GM18907 (cell line): ENCODE measurements around the gene RTL10.

ENCODE experiments used
- ATAC-seq: cut with Tn5 transposase; IDR thresholded peaks from one replicate; pipeline ENCODE4 v1.9.1; 2021; ENCODE audit warnings: mild to moderate bottlenecking, moderate library complexity; ENCODE audit not compliant: unreplicated experiment

The RTL10 gene

DNA sequence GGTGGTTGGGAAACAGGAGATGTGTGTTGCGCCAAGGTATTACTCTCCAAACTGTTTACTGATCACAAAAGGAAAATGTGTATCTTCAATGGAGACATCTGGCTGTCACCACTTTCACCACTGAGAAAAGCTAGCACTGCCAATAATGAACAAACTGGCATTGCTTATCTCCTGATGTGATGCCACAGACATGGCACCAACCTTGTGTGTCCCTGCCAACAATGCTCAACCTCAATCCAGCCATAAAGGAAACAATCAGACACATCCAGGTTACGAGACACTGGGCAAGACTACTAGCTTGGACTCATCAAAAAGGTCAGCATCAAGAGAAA lies 28.1 kb downstream of the RTL10 start:
- ATAC-seq, result no peak

DNA sequence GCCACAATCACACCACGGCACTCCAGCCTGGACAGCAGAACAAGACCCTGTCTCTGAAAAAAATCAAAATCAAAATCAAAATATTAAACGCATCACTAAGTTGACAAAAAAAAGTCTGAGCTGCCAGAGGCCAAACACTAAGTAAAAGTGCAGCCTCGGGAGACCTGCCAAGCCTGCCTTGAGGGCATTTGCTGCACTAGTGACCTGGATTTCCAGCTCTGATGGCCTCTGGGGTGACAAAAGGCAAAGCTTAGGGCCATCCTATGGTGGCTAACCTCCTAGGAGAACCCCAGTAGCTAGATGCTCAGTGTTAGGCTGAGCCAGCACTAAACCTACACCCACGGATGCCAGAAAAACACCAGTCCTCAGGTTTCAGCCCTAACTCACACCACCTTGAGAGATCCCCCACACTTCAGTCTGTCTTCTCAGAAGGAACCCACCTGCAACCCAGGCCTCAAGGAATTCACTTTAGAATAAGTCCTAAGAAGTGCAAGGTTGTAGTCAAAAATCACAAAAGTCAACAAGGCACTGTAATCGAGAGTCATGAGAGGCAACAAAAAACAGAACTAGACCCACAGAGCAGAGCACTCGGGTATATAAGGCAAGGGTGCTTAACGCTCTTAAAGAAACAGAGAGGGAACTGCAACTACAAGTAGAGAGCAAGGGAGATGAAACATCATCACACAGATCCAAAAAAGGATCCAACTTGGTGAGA lies 28.6 kb downstream of the RTL10 start:
- no peak for ATAC-seq

DNA sequence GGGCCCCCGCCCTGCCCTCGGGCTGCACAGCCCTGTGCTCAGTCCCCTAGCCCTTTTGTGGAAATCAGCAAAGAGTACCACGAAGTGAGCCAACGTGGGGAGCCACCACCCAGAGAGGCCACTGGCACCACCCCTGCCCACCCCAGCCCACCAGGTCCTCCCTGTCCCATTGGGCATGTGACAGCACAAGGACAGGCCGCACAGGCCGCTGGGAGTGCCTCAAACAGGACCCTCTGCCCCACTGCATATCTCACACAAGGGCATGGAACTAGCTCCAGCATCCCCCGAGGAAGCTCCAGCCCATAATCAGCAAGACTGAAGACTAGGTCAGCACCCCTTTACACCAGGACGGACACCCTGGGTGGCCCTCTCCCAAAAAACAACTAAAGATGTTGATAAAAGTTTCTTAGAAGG lies 29.7 kb downstream of the RTL10 start:
- ATAC-seq, result no peak

DNA sequence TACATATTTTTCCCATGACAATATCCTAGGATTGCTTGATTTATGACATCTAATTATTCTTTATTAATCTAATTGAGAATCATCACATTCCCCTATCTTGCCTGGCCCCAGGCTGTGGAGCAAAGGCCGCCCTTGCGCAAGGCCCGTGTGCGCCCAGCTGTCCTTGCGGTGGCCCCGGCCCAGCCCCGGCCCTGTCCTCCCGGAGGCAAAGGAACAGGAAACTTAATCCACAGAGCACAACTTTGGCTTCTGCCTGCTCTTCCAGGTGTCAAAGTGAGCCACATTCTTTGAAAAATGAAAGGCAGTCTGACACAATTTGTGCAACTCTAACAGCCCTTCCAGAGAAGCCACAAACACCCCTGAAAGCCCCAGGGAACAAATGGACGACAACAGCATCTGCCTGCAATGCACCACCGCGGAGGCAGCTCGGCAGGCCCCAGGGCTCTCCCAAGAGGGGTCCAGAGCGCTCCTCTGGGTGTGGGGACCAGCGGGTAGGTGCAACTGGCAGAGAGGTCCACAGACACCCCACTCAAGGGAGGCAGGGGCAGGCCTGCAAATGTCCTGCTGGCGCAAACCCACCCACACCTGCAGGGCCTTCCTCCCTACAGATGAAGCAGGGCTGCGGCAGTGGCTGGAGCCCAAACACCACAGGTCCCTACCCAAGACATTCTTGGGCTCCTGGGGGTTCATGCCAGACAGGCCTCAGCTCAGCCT lies 30.3 kb downstream of the RTL10 start:
- ATAC-seq, result no peak

DNA sequence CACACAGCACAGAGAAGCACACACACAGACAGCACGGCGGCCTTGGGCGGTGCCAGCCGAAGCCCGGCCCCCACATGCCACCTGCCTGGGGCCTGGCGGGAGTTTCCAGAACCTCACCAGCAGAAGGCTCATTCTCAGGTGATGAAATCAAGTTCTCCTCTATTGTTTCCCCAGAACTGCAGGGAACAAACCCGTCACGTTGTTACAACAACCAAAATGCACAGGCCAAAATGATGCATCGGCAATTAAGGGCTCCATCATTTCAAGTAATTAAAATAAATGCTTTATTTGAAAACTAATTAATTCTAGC lies 30.8 kb downstream of the RTL10 start:
- no peak for ATAC-seq

DNA sequence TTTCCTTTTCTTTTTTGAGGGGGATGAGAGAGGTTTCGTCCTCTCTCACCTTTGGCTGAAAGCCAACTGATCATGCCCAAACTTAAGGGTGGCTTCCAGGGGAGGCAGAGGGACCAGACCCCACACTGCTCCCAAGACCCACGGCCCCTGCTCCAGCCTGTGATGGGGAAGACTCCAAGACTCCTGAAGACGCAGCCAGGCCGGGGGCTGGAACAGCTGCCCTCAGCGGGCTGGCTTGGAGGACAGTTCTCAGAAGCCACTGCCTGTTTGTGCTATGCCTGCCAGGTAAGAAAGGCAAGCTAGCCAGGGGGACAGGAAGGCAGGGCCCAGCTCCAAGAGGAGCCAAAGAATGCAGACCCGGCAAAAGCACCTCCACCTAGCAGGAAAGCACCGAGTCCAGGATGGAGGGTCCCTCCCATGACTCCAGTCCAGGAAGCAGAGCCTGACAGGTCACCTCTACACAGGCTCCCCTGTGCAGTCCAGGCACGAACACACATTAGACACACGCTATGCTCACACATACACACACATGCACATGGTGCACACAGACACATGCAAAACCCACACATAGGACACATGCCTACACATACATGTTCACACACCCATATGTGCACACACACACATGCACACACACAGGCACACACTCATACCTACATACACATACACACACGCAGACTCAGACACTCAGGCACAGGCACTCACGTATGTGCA lies 31.3 kb downstream of the RTL10 start:
- no peak for ATAC-seq

DNA sequence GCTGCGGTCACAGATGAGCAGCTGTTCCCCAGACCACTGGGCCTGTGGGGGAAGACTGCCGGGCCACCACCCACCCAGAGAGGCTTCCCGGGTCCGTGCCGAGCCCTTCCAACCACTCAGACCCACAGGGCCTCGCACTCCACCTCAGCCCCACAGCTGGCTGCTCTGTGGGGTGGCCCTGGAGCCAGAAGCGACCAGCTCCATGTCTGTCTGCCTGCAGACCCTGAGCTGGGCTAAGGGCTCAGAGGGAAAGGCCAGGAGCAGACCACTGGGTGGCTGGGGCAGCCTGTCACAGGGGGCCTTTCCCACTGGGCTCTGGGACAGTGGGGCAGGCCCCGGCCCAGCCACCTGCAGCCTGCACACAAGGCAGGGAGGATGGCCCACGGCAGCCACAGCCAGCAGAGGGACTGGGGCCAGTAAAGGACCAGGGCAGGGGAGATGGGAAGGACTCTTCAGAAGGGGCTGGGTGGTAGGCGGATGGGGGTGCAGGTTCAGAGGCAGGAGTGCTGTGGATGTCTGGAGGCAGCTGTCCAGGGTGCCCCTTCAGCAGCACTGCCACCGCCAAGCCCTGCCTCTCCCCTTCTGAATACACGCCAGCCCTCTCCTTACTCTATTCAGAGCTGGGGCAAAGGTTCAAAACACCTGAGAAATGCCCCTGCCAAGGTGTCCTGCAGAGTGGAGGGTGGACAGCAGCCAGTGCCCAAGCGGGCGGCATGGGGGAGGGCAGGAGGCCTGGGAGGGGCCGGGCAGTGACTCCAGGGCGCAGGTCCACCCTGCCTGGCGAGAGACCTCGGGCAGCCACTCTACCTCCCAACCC lies 32.2 kb downstream of the RTL10 start:
- ATAC-seq, result no peak

DNA sequence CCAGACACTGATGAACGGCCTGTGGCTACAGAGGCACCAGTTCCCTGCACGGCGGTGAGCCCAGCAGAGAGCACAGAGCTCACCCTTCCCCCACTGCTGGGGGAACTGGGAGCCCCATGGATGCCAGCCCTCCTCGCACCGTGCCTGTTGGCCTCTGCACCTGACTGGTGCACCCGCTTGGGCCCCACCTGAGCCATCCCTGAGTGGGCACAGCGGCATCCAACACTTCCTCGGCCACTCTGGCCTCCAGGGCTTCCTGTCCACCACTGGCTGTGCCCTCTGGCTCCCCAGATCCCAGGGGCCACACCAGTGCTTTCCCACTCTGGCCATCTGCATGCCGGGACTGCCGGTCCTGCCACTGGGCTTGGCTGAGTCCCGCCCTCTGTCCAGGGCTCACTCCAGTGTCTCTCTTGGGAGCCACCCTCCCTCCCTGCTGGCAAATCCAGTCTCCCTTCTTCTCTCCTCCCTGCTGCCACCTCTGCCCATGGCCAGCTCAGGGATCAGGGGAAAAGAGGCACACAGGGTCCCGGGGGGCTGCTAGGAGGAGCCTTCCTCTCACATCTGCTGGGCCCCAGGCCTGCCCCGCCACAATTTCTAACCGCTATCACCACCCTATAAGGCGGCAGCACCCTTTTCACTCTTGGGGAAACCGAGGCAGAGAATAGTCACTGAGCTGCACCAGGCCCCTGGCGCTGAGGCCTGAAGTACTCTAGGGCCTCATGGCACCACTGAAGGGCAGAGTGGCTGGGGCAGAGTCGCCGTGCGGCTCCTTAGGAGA lies 33.0 kb downstream of the RTL10 start:
- ATAC-seq, result no peak

DNA sequence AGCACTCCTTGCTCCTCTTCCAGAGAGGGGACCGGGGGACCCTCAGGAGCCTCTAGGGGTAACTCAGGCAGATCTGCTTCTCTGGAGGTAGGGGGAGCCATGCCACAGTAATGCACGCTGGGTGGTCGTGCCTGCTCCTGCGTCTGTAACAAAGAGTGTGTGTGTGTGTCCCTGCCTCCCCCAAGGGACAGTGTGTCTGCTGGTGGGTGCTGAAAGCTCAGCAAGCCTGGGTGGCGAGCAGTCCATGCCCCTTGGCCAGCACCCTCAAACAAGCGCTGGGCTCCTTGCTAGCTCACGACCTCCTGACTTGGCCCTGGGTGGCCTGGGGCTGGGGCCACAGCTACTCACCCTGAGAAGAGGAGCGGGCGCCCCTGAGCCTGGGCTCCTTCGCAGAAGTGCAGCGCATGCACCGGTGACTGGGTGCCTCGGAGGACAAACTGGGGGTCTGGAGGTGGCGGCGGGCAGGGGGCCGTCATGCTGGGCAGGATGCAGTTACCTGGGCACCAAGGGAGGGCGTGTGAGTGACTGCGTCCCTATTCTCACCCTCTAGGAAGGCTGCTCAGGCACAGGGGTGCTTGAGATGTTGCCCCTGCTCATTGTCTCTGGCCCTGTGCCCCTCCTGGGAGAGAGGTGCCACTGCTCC lies 33.7 kb downstream of the RTL10 start:
- no peak for ATAC-seq

DNA sequence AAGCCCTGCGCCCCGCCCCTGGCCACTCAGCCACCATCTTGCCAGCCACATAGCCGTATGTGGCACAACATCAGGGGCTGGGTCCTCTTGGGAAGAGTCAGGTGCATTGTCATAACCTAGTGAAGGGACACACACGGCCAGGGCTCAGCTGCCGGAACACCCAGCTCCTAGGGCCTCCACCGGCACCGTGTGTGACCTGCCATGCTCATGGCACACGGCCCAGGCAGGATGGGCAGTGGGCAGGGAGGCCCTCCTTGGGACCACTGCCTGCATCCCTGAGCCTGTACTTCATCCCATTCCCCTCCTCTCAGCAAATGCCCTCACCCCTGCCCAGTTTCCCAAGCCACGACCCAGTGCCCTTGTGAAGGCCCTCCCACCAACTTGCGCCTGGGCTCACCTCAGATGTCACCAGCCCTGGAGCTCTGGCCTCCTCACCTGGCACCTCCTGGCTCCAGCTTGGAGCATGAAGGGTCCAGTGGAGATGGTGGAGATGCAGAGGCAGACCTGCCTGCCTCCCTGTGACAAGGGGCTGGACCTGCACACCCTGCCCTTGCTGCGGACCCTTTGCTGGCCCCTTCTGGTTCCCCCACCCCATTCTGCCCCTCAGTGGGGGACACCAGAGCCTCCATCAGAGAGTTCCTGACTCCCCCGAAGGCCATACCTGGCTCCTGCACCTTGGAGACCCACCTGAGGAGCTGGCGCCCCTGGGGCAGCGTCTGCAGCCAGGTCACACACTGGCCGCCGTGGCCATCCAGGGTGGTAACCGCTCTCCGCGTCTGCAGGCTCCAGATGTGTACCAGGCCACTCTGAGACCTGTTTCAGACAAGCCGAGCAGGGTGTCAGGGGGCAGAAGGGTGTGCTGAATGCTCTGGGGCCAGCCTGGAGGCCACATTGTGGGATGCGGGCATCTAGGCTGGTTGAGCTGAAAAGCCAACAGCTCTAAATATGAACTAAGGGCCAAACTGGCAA lies 34.5 kb downstream of the RTL10 start:
- ATAC-seq, result no peak

DNA sequence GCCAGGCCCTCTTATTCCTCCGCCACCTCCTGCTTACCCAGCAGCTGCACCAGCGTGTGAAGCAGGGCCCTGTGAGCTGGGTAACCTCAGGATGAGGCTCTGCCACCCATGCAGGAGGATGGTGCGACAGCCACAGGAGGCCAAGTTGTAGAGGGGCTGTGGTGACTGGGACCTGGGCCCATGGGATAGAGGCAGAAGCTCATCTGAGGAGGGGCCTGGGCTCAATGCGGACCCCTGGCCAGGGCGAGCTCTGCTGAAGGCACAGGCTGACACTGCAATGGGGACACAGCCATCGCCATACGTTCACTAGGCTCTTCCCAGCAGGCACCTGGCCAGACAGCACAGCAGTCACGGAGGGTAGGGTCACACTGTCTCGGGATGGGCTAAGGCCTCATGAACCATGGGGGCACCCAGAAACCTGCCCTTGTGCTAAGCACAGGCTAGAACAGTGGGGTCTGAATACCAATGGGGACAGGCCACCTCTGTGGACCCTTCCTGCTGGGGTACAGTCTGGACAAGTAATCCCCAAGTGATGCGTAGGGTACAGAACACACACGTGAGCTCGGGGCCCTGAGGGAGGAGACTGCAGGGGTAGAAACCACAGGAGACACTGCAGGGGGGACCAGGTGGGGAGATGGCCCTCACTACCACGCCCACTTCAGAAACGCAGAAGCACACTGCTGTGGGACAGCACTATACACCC lies 35.3 kb downstream of the RTL10 start:
- ATAC-seq, result no peak

DNA sequence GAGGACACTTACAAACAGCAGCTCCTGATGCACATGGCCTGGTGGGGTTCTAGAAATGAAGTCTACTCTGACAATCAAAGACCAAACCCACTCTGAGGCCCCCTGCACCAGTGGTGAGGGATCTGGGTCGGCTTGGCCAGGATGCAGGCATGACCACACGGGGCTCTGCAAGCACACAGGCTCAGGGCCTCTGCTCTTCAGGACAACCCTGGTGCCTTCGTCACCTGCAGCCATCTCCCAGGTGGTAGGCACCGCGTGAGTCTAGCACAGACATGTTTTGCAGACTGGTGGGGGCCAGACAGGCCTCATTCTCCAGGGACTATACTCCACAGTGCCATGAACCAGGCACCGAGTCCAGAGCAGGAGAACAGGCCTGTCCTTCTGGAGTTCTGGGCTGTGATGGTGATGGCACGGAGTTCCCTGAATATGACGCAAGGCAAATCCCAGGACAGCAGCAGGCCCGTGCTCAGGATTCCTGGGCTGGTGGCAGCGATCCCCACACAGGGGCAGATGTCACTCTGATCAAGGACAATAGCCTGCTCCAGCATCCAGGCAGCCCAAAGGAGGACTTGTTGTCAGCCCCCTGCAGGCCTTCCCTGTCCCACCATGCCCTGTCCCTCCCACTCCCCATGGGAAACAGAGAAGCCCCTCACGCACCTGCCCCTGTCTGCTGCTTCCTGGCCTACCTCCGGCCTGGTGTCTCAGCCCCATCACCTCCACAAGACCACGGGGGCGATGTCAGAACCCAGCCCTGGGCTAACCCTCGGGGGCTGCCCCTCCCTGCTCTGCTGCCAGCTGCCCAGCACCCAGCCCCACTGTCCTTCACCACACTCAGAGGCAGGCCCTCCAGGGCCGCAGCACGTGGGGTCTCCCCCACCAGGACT lies 36.1 kb downstream of the RTL10 start:
- no peak for ATAC-seq

DNA sequence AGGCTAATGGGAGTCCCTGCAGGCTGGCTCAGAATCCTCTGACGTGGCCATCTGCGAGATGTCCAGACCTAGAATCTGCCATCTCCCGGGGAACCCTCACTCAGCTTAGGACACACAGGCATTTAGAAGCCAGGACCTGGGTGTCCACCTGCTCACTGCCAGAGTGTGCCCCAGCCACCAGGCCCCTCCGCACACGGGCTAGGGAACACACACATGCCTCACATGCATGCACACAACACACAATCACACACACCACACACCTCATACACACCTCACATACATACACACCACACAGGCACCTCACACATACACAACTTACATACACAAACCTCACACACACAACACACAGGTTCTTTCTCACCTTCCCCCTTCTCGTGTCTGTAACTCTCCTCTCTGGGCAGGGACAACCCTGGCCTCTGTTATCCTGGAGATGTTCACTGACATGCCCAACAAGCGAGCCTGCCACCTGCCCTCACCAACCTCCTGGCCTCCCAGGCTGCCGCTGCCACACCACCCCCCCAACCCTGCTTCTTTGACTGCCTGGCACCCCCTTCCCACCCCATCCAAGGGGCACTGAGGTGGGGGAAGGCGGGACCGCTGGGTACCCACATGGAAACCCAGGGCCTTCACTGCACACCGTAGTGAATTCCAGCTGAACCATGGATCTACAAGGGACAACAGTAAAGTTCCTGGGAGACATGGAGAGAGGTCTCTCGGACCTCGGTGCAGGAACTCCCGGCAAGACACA lies 38.1 kb downstream of the RTL10 start:
- ATAC-seq, result no peak

DNA sequence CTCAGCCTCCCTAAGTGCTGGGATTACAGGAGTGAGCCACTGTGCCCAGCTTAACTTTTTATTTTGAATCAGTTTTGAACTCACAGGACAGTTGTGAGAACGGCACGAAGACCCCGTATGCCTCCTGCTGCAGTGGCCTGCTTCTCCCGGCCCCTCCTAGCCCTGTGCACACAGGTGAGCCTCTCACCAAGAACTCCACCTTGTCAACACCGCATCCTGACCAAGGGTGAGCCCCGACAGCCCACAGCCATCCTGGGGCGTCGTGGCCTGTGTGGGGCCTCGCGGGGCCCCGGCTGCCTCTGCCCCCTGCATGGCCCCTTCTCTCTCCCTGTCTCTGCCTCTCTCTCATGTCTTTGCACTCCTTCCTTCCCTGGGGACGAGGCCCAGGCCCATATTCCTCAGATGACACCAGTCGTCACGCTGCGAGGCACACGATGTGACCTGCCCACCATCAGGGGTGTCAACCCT lies 38.8 kb downstream of the RTL10 start:
- no peak for ATAC-seq

DNA sequence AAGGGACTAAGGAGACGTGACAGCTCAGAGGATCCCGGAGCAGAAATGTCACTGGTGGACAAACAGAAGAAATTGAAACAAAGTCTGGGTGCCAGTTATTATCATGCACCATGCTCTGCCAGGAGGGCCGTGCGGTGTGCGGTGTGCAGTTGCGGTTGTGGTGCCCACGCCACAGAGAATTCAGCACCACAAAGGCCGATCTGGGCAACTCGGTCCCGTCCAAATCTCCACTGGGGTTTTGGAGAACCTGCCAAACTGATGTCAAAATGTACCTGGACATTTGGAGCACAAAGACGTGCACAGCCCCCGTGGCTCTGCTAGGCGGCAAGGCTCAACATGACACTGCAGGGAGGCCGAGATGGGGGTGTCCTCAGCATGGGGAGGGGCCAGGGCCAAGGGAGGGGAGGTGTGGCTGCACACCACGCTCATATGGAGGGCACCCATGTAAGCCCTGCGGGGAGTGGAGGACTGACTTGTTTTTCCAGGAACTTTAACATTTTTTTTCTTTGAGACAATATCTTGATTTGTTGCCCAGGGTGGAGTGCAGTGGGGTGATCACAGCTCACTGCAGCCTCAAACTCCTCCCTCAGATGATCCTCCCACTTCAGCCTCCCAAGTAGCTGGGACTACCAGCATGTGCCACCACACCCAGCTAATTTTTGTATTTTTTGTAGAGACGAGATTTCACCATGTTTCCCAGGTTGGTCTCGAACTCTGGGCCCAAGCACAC lies 39.4 kb downstream of the RTL10 start:
- ATAC-seq, result no peak

DNA sequence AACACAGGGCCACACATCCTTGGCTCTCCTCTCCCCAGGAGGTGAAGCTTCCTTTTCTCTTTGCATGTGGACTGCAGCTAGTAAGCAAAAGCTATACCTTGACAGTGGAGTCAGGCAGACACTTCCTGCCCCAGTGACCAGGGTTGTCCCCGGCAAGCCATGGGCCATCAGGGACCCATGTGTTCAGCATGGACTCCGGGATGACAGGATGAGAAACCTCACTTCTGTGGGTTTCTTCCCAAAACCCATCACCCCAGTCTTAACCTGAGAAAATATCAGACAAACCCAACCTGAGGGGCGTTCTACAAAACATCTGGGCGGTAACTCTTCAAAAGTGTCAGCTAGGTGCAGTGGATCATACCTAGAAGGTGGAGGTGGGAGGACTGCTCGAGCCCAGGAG lies 40.2 kb downstream of the RTL10 start:
- no peak for ATAC-seq
